Keratinocyte (primary cell): ENCODE measurements around the gene ANKS1B.

Source experiments
- EZH2 ChIP-seq: IDR thresholded peaks from one replicate; pipeline ENCODE4 v1.6.1; 2012; ENCODE audit warnings: inconsistent platforms, mild to moderate bottlenecking, low read length, moderate library complexity
- TF ChIP-seq, protein P1 (sequence below), 3 experiments: IDR thresholded peaks in 1 of 3; conservative IDR thresholded peaks in 1 of 3; optimal IDR thresholded peaks in 1 of 3; 2 replicates in 2 of 3; 3 replicates in 1 of 3; pipeline versions ENCODE3 to v1.5.1; 2011; ENCODE audit warnings: low read length in 3 of 3, mild to moderate bottlenecking in 3 of 3, moderate library complexity in 2 of 3, control low read depth in 1 of 3, inconsistent platforms in 1 of 3; ENCODE audit not compliant: insufficient read depth in 2 of 3; ENCODE audit errors: extremely low read depth in 1 of 3

DNA sequence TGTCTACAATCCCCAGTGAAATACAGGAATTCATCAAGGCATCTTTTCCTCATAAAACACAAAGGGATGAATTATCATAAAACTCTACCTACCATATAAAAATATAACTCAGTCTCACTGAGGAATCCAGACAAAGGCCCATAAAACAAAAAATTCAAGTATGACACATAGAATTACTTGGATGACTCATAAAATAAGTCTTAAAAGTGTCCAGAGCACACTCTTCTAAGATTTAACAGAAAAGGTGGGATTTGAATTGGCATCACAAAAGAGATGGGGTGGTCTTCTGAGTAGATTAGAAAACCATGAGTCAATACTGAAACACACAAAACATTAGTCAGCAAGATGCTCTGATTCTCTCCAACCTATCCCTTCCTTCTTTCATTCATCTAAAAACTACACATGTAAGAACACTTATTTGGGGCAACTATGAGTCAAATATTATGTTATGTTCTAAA is 539.8 kb downstream of the ANKS1B start:
- TF ChIP-seq, protein P1, sequence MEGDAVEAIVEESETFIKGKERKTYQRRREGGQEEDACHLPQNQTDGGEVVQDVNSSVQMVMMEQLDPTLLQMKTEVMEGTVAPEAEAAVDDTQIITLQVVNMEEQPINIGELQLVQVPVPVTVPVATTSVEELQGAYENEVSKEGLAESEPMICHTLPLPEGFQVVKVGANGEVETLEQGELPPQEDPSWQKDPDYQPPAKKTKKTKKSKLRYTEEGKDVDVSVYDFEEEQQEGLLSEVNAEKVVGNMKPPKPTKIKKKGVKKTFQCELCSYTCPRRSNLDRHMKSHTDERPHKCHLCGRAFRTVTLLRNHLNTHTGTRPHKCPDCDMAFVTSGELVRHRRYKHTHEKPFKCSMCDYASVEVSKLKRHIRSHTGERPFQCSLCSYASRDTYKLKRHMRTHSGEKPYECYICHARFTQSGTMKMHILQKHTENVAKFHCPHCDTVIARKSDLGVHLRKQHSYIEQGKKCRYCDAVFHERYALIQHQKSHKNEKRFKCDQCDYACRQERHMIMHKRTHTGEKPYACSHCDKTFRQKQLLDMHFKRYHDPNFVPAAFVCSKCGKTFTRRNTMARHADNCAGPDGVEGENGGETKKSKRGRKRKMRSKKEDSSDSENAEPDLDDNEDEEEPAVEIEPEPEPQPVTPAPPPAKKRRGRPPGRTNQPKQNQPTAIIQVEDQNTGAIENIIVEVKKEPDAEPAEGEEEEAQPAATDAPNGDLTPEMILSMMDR (optimal IDR thresholded peaks at IDR 0.05 in 1 of 3, IDR thresholded peaks at IDR 0.05 in 1 of 3, conservative IDR thresholded peaks at IDR 0.05 in 1 of 3; ENCODE audit: extremely low read depth in 1 of 3, insufficient read depth in 2 of 3, low read length in 3 of 3), result no peak
- TF ChIP-seq EZH2, result no peak
